22Rv1 (cell line): ENCODE data around the gene IQGAP2.
"Not testable (repeated sequence)": the region's sequence is repeated elsewhere in the genome, so short reads cannot be mapped to it uniquely, and the experiment has no call there.

Source experiments
- H3K27ac ChIP-seq: fragments of 450-650 bp; 2 replicates; pipeline ENCODE4 v1.5.1; 2017
- ZFX ChIP-seq: fragments of 450-650 bp; IDR thresholded peaks from 2 replicates; pipeline ENCODE4 v1.6.1; 2017; ENCODE audit warnings: antibody characterized with exemption, borderline replicate concordance
- TF ChIP-seq, protein P1 (sequence below): fragments of 450-650 bp; IDR thresholded peaks from 2 replicates; pipeline ENCODE4 v1.5.1; 2017; ENCODE audit warnings: mild to moderate bottlenecking

The IQGAP2 gene

GRCh38 chr5:76546497-76547102, 143.5 kb downstream of the IQGAP2 start:
- no peak overlapping the region for H3K27ac ChIP-seq
- no peak for TF ChIP-seq ZFX
- TF ChIP-seq, protein P1, sequence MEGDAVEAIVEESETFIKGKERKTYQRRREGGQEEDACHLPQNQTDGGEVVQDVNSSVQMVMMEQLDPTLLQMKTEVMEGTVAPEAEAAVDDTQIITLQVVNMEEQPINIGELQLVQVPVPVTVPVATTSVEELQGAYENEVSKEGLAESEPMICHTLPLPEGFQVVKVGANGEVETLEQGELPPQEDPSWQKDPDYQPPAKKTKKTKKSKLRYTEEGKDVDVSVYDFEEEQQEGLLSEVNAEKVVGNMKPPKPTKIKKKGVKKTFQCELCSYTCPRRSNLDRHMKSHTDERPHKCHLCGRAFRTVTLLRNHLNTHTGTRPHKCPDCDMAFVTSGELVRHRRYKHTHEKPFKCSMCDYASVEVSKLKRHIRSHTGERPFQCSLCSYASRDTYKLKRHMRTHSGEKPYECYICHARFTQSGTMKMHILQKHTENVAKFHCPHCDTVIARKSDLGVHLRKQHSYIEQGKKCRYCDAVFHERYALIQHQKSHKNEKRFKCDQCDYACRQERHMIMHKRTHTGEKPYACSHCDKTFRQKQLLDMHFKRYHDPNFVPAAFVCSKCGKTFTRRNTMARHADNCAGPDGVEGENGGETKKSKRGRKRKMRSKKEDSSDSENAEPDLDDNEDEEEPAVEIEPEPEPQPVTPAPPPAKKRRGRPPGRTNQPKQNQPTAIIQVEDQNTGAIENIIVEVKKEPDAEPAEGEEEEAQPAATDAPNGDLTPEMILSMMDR, result no peak

GRCh38 chr5:76547242-76547890, 144.3 kb downstream of the IQGAP2 start:
- TF ChIP-seq ZFX, result no peak
- TF ChIP-seq, protein P1, result no peak
- H3K27ac ChIP-seq, result no peak overlapping the region

GRCh38 chr5:76547891-76548524, 144.9 kb downstream of the IQGAP2 start:
- TF ChIP-seq, protein P1, result no peak
- TF ChIP-seq ZFX, result no peak
- no peak overlapping the region for H3K27ac ChIP-seq

- TF ChIP-seq ZFX, result no peak
- TF ChIP-seq, protein P1, result no peak
- no peak overlapping the region for H3K27ac ChIP-seq
Observed at GRCh38 chr5:76548525-76549229, 145.6 kb downstream of the IQGAP2 start.

DNA sequence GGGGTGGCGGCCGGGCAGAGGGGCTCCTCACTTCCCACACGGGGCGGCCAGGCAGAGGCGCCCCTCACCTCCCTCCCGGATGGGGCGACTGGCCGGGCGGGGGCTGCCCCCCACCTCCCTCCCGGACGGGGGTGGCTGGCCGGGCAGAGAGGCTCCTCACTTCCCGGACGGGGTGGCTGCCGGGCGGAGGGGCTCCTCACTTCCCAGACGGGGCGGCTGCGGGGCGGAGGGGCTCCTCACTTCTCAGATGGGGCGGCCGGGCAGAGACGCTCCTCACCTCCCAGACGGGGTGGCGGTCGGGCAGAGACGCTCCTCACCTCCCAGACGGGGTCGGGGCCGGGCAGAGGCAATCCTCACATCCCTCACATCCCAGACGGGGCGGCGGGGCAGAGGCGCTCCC, 147.8 kb downstream of the IQGAP2 start:
- H3K27ac ChIP-seq, result not testable (repeated sequence)

GRCh38 chr5:76552546-76552945, 149.5 kb downstream of the IQGAP2 start:
- TF ChIP-seq, protein P1, result no peak
- no peak for TF ChIP-seq ZFX
- no peak overlapping the region for H3K27ac ChIP-seq

DNA sequence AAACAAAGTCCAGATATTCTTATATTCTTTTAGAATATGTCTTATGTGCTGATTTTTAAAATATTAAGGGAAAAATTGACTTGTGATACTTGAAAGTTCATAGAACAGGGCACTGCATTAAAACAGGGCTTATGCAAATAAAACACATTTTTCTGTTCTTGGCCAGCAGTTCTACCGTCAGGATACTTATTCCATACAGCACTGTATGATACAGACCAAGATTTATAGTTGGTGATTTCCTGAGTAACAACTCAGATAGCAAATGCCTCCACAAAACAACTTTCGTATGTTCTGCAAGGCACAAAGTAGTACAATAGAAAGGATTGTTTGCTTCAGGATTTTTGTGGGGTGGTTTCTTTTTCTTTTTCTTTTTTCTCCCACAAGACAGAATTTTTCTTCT, 150.2 kb downstream of the IQGAP2 start:
- TF ChIP-seq, protein P1, result no peak
- no peak for TF ChIP-seq ZFX

More for the DNA sequence above, 150.2 kb downstream of the IQGAP2 start:
- no peak overlapping the region for H3K27ac ChIP-seq
